GM23338 (cell line): ENCODE data around the gene FUT7. TPM values are rescaled to one million over a fixed set of nuclear protein-coding genes. Genes with fewer than 3 reads are reported as not detected.
A peak's percentile ranks its signal among the peaks of the same experiment; 100 is the strongest.

Experiments used
- CTCF ChIP-seq, 2 experiments: fragments of 200-600 bp in 1 of 2; sonication (generic) in 1 of 2; conservative IDR thresholded peaks; 2 replicates each; pipeline versions ENCODE4 v1.5.1 to v1.6.1; 2016 to 2017; ENCODE audit warnings: antibody characterized with exemption in 2 of 2, low read depth in 2 of 2, mild to moderate bottlenecking in 2 of 2, moderate library complexity in 1 of 2
- JUNB ChIP-seq: IDR thresholded peaks from one replicate; pipeline ENCODE4 v1.6.1; 2016; ENCODE audit warnings: antibody characterized with exemption; ENCODE audit not compliant: unreplicated experiment
- POLR2AphosphoS5 ChIP-seq: IDR thresholded peaks from 2 replicates; pipeline ENCODE4 v1.6.1; 2016; ENCODE audit warnings: antibody characterized with exemption, low read depth
- ZNF331 ChIP-seq: fragments of 250-450 bp; sonication (Bioruptor Pico); IDR thresholded peaks from 2 replicates; pipeline ENCODE4 v1.5.0; 2020; ENCODE audit warnings: low read depth, mild to moderate bottlenecking, moderate library complexity
- ZNF462 ChIP-seq: fragments of 250-450 bp; sonication (Bioruptor Pico); IDR thresholded peaks from 2 replicates; pipeline ENCODE4 v1.5.0; 2020; ENCODE audit warnings: mild to moderate bottlenecking, moderate library complexity
- polyA plus RNA-seq: library from polyadenylated mRNA; unstranded; fragments of >200 nt; fragmentation: Nextera tagmentation; extraction: Ambion mirVana; gene quantifications from 2 replicates; pipeline ENCODE4 v1.2.1, GENCODE V29; 2016
- total RNA-seq: library from RNA; depleted of rRNA; stranded (reverse); fragments of >200 nt; shearing (Covaris generic); gene quantifications from 2 replicates; pipeline ENCODE4 v1.2.3, GENCODE V29; 2014

FUT7 gene
- total and polyA plus RNA-seq, 2 experiments from 2014 or later: not detected

GRCh38 chr9:137029058-137029936 lies 2.6 kb downstream of the FUT7 start (continued):
- TF ChIP-seq CTCF (conservative IDR thresholded peaks at IDR 0.05; ENCODE audit: low read depth in 2 of 2) (peak; percentile 83 to 95), ZNF462 (CRISPR knock-in tag) (no peak), POLR2AphosphoS5 (no peak), ZNF331 (CRISPR knock-in tag) (no peak), JUNB (no peak)
